ENCODE measurements around the gene ACSBG1.
"Not testable (repeated sequence)": the region's sequence is repeated elsewhere in the genome, so short reads cannot be mapped to it uniquely, and the experiment has no call there.

ACSBG1 gene

GRCh38 chr15:78251136-78251535, 16.8 kb upstream of the ACSBG1 start:
- DNase-seq (ENCODE audit: low spot score), result no peak

GRCh38 chr15:78249131-78249530, 14.8 kb upstream of the ACSBG1 start:
- DNase-seq (ENCODE audit: low spot score), result no peak

GRCh38 chr15:78247911-78248310, 13.5 kb upstream of the ACSBG1 start:
- DNase-seq (ENCODE audit: low spot score), result no peak

GRCh38 chr15:78245976-78246620, 11.7 kb upstream of the ACSBG1 start:
- not testable (repeated sequence) for DNase-seq (ENCODE audit: low spot score)

- not testable (repeated sequence) for DNase-seq (ENCODE audit: low spot score)
Measured at GRCh38 chr15:78245392-78245791, 11.0 kb upstream of the ACSBG1 start.

GRCh38 chr15:78244893-78245292, 10.5 kb upstream of the ACSBG1 start:
- DNase-seq (ENCODE audit: low spot score), result no peak

GRCh38 chr15:78244101-78244500, 9.7 kb upstream of the ACSBG1 start:
- DNase-seq (ENCODE audit: low spot score), result no peak

- no peak for DNase-seq (ENCODE audit: low spot score)
Measured at GRCh38 chr15:78243491-78243941, 9.2 kb upstream of the ACSBG1 start.

GRCh38 chr15:78243058-78243457, 8.7 kb upstream of the ACSBG1 start:
- no peak for DNase-seq (ENCODE audit: low spot score)

- DNase-seq (ENCODE audit: low spot score), result no peak
Measured at GRCh38 chr15:78242128-78242527, 7.8 kb upstream of the ACSBG1 start.

GRCh38 chr15:78241017-78241416, 6.7 kb upstream of the ACSBG1 start:
- peak; percentile 76 for DNase-seq (ENCODE audit: low spot score)

GRCh38 chr15:78239811-78240210, 5.4 kb upstream of the ACSBG1 start:
- DNase-seq (ENCODE audit: low spot score), result no peak

GRCh38 chr15:78237146-78237545, 2.8 kb upstream of the ACSBG1 start:
- no peak for DNase-seq (ENCODE audit: low spot score)

GRCh38 chr15:78236491-78236890, 2.1 kb upstream of the ACSBG1 start:
- no peak for DNase-seq (ENCODE audit: low spot score)

GRCh38 chr15:78233496-78233895, 869 bp downstream of the ACSBG1 start:
- DNase-seq (ENCODE audit: low spot score), result no peak

GRCh38 chr15:78232951-78233350, 1.4 kb downstream of the ACSBG1 start:
- no peak for DNase-seq (ENCODE audit: low spot score)

- DNase-seq (ENCODE audit: low spot score), result no peak
Measured at GRCh38 chr15:78229431-78230406, 4.6 kb downstream of the ACSBG1 start.

GRCh38 chr15:78228356-78228996, 5.9 kb downstream of the ACSBG1 start:
- DNase-seq (ENCODE audit: low spot score), result no peak

- no peak for DNase-seq (ENCODE audit: low spot score)
Measured at GRCh38 chr15:78225783-78226541, 8.4 kb downstream of the ACSBG1 start.

- DNase-seq (ENCODE audit: low spot score), result no peak
Measured at GRCh38 chr15:78224023-78224411, 10.3 kb downstream of the ACSBG1 start.

- DNase-seq (ENCODE audit: low spot score), result no peak
Measured at GRCh38 chr15:78223396-78224022, 10.9 kb downstream of the ACSBG1 start.

Measured in CD4-positive, alpha-beta T cell treated with Interleukin-6 at 100 ng/mL for 8 hours (primary cell).